ENCODE results near the gene IQSEC3. TPM values are rescaled to one million over a fixed set of nuclear protein-coding genes. Genes with fewer than 3 reads are reported as not detected.

IQSEC3 gene
- polyA plus RNA-seq, 12 donors = 1.3 to 5.3 (median 2.0) TPM; not detected in 1

GRCh38 chr12:197911-198695 lies 131.5 kb downstream of the IQSEC3 start:
- no peak for DNase-seq

DNA sequence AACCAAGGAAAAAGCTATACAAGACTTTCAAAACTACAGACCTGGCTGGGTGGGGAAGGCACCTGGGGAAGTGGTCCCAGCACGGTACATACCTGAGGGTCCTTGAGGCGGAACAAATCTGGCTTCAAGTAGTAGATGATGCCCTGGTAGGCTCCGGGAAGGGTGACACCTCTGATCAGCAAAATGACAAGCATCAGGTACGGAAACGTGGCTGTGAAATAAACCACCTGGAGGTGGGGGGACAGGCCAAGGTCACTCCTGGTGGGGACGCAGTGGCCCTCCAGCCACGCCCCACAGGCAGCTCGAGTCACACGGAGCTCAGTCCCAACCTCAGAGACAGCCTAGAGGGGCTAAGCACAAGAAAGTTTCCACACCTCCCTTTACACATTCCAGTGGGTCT lies 132.1 kb downstream of the IQSEC3 start:
- no peak for DNase-seq

DNA sequence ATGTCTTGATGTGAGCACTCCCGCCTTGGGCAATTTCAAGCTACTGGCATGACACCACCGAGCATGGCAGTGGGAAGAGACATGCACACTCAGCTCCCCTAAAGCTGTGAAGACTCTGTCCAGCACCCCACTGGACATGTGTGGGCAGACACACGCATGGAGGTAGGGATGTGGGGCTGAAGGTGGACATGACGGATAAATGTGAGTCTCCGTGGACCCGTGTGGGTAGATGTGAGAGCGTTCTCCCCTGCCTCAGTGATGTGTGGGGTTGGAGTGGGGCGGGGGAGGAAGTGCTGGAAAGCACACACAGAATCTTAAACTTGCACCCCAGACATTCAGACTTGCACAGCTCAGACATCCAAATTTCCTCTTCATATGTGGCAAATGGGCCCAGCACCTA lies 134.8 kb downstream of the IQSEC3 start:
- DNase-seq = no peak

GRCh38 chr12:202081-202731 lies 135.6 kb downstream of the IQSEC3 start:
- DNase-seq = no peak

- no peak for DNase-seq
These were observed 136.5 kb downstream of the IQSEC3 start for GRCh38 chr12:203074-203461.

- DNase-seq = no peak
These were observed 137.1 kb downstream of the IQSEC3 start for GRCh38 chr12:203462-204260.

DNA sequence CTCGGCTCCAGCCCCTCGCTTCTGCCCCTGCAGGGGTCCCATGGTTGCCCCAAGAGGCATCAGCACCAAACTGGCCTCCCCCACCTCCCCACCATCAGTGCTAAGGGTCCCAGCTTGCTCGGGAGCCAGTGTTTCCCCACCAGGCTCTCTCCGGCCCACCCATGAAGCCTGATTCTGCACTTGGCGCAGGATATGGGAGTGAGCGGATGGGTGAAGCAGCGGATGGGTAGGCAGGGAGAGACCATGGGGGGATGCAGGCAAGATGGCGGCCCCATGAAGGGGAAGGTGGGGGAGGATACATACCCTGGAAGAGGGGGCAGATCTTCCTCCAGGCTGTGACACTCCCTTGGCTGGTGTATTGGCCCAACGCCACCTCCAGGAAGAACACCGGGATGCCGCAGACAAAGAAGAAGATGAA lies 137.7 kb downstream of the IQSEC3 start:
- no peak for DNase-seq

- DNase-seq = no peak
These were observed 138.5 kb downstream of the IQSEC3 start for GRCh38 chr12:205026-205425.

GRCh38 chr12:206746-207440 lies 140.3 kb downstream of the IQSEC3 start:
- DNase-seq = no peak

GRCh38 chr12:207804-208203 lies 141.2 kb downstream of the IQSEC3 start:
- no peak for DNase-seq

- DNase-seq = no peak
These were observed 142.2 kb downstream of the IQSEC3 start for GRCh38 chr12:208813-209212.

- no peak for DNase-seq
These were observed 142.7 kb downstream of the IQSEC3 start for GRCh38 chr12:209246-209645.

GRCh38 chr12:209851-210250 lies 143.3 kb downstream of the IQSEC3 start:
- DNase-seq = no peak

- DNase-seq = no peak
These were observed 143.9 kb downstream of the IQSEC3 start for GRCh38 chr12:210277-211141.

DNA sequence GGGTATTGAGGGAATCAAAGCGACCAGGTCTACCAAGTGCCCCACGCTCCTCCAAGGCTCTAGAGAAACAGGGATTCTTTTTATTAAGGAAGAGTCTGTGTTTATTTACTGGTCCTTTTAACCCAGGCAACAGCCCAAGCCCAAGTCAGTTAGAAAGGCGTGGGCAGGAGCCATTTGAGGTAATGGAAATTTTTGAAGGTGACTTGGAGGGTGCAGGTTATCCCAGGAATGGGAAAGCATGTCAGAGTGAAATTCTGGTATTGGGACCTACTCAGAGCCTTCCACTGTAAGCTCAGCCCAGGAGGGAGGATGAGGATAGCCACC lies 144.5 kb downstream of the IQSEC3 start:
- no peak for DNase-seq

- DNase-seq = no peak
These were observed 145.3 kb downstream of the IQSEC3 start for GRCh38 chr12:211639-212414.

DNA sequence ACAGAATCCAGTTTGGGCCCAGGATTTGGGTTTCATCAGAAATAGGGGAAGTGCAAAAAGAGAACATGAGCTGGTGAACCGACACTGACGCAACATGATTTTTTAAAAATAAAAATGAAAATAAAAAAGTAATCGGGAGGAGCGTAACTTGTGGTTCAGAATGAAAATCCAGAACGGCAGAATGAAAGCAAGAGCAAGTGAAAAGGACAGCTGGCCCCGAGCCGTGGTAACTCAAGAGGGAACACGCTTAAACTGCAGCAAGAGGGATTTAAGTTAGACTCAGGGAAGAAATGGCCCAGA lies 145.8 kb downstream of the IQSEC3 start:
- DNase-seq = no peak

DNA sequence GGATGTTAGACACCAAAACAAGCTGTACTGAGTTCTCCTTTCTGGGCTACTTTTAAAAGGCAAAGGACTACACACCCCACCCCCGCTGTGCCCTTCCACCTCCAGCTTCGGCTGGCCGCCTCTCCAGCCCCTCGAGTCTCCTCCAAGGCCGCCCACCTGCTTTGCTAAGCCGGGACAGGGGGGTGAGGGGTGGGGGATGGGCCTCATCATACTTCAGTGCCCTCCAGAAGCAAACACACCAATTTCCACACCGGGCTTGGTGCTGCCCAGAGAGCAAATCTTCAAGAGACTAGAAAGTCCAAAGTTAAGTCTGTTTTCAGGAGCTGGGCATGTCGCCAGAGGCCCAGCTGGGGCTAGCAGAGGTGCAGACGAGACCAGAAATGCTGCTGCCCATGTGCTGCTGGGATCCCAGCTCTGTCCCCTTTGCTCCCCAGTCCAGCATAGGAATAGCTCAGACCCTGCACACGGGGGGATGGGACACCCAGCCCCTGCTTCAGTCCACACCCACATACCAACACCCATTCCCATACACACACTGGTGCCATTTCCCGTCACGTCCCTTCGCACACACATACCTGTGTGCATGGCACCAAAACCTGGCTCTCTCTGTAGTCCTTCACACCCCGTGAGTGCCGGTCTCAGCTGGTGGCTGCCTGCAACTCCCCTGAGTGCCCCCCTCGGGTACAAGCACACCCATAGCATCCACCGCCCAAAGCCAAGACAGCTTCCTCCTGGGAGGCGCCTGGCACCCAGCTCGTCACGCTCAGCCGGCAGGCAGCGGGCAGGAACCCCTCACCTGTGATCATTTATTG lies 146.4 kb downstream of the IQSEC3 start:
- no peak for DNase-seq

GRCh38 chr12:213527-213932 lies 147.0 kb downstream of the IQSEC3 start:
- DNase-seq = no peak
